Esophagus squamous epithelium (tissue), 5 donors: ENCODE data around the gene UPF1. TPM values are rescaled to one million over a fixed set of nuclear protein-coding genes. Genes with fewer than 3 reads are reported as not detected.

Source experiments
- DNase-seq: peaks from one replicate; lab custom pipeline; 2025; lab: John Stamatoyannopoulos, UW
- H3K27ac ChIP-seq, 4 donors: fragments of 200-600 bp; sonication (generic); one replicate each; pipeline ENCODE4 v1.5.1; 2016 to 2019; ENCODE audit warnings: mild to moderate bottlenecking in 1 of 4
- H3K27me3 ChIP-seq, 4 donors: fragments of 200-600 bp; sonication (generic); 1 replicate in 3 of 4; 2 replicates in 1 of 4; pipeline versions ENCODE4 v1.5.1 to v1.6.0; 2017 to 2021; ENCODE audit warnings: antibody characterized with exemption in 1 of 4
- H3K36me3 ChIP-seq, 3 donors: fragments of 200-600 bp; sonication (generic); one replicate each; pipeline ENCODE4 v1.5.1; 2016 to 2019
- H3K4me1 ChIP-seq, 3 donors: fragments of 200-600 bp; sonication (generic); one replicate each; pipeline ENCODE4 v1.5.1; 2017 to 2019
- H3K4me3 ChIP-seq, 4 donors: fragments of 200-600 bp; sonication (generic); 1 replicate in 3 of 4; 2 replicates in 1 of 4; pipeline ENCODE4 v1.5.1; 2016 to 2019; ENCODE audit warnings: mild to moderate bottlenecking in 2 of 4, moderate library complexity in 1 of 4
- H3K9me3 ChIP-seq, 3 donors: fragments of 200-600 bp; sonication (generic); one replicate each; pipeline ENCODE4 v1.5.1; 2016 to 2019
- CTCF ChIP-seq, 6 experiments: fragments of 450-650 bp in 4 of 6; fragments of 200-600 bp in 2 of 6; sonication (generic) in 2 of 6; IDR thresholded peaks; one replicate each; pipeline ENCODE4 v1.5.1; 2016 to 2019; ENCODE audit warnings: antibody characterized with exemption in 6 of 6, mild to moderate bottlenecking in 4 of 6, moderate library complexity in 4 of 6
- POLR2A ChIP-seq, 4 donors: fragments of 450-650 bp; IDR thresholded peaks; one replicate each; pipeline ENCODE4 v1.6.1; 2017; ENCODE audit warnings: antibody characterized with exemption in 4 of 4, mild to moderate bottlenecking in 4 of 4, moderate library complexity in 3 of 4
- WGBS, 2 donors: methylation state at CpG; one replicate each; pipeline ENCODE4 v1.1.5; 2018; 5-methylcytosine and 5-hydroxymethylcytosine counted together
- intact Hi-C: fragments of 100-400 bp; cut with DNase I; formaldehyde crosslinking; loops from one replicate; pipeline ENCODE4 v1.15.0; 2022
- total RNA-seq, 4 donors: library from RNA; depleted of rRNA; stranded (reverse); fragments of >200 nt; gene quantifications; one replicate each; pipeline ENCODE4 v1.1.0, GENCODE V29; 2016
- donor health status: DM: yes; HTN: yes; CAD: no.

UPF1 gene
- total RNA-seq, 4 donors from 2014 or later, result 31.6 to 69.7 (median 55.6) TPM

GRCh38 chr19:18883526-18884304 is 52.0 kb downstream of the UPF1 start:
- intact Hi-C loops, result no loop called here
- no peak for DNase-seq
- peaks cover 0 to 5% (median 0%) of the 10 kb centered on the region in 3 donors for H3K4me1 ChIP-seq
- H3K27ac ChIP-seq, result no peak overlapping the region
- TF ChIP-seq POLR2A (IDR thresholded peaks at IDR 0.05) (no peak), CTCF (IDR thresholded peaks at IDR 0.05) (no peak)
- H3K9me3 ChIP-seq, result no peaks in the 10 kb centered on the region
- no peak overlapping the region for H3K4me3 ChIP-seq
- H3K36me3 ChIP-seq, result no peaks in the 10 kb centered on the region
- WGBS, 2 donors, result 61 to 74% methylated on average over 18 to 23 of the region's 30 CpGs
- no peaks in the 10 kb centered on the region for H3K27me3 ChIP-seq

DNA sequence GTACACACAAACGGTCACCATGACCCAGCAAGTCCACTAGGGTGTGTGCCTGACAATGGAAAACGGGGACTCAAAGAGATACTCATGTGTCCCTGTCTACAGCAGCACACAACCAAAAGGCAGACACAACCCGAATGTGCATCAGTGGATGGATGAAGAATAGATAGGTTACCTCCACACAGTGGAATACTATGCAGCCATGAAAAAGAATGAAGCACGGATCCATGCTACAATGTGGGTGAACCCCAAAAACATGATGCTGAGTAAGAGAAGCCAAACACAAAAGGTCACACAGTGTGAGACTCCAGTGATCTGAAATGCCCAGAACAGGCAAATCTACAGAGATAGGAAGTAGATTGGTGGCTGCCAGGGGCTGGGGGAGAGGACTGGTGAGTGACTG is 55.2 kb downstream of the UPF1 start:
- Histone ChIP-seq H3K27me3 (peaks cover 0 to 3% (median 0%) of the 10 kb centered on the region in 4 donors), H3K9me3 (no peaks in the 10 kb centered on the region), H3K27ac (no peak overlapping the region), H3K4me3 (no peak overlapping the region), H3K4me1 (peaks cover 0 to 5% (median 0%) of the 10 kb centered on the region in 3 donors), H3K36me3 (no peaks in the 10 kb centered on the region)
- no peak for DNase-seq
- TF ChIP-seq POLR2A (IDR thresholded peaks at IDR 0.05) (no peak), CTCF (IDR thresholded peaks at IDR 0.05) (no peak)
- WGBS, 2 donors, result 88 to 89% methylated on average over 3 of the region's 4 CpGs
- intact Hi-C loops, result no loop called here

GRCh38 chr19:18889949-18890745 is 58.4 kb downstream of the UPF1 start:
- TF ChIP-seq CTCF (IDR thresholded peaks at IDR 0.05) (no peak), POLR2A (IDR thresholded peaks at IDR 0.05) (no peak)

DNA sequence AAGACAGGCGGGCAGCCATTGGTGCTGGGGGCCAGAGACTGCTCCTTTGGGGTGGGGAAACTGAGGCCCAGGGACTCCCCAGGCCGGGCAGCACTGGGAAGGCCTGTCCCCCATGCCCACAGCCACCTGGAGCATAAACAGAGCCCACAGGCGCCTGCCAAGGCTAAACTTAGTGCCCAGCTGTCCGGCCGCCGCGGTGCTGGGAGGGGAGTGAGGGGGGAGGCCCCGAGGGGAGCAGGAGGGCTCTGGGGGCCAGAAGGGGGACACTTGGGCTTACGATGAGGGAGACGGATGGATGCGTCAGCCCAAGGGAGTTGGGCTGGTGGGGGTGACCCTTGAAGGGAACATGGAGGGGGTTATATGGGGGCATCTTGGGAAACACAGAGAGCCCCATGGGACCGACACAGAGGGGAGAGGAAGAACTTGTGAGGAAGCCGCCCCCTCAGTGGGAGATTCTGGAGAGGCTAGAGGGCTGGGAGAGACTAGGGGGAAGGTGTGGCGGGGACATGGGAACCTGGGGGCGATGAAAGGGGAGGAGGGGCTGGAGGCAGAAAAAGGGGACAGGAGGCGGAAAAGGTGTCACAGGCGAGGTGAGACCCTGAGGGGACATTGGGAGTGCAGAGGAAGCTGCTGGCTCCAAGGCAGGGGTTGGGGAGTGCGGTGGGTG is 62.0 kb downstream of the UPF1 start:
- Histone ChIP-seq H3K27ac (no peak overlapping the region), H3K9me3 (no peaks in the 10 kb centered on the region), H3K36me3 (peaks cover 0 to 5% (median under 1%) of the 10 kb centered on the region in 3 donors), H3K27me3 (peaks cover 7 to 59% (median 14%) of the 10 kb centered on the region in 4 donors), H3K4me3 (no peak overlapping the region), H3K4me1 (peaks cover 10 to 32% (median 21%) of the 10 kb centered on the region in 3 donors)
- 42 to 51% methylated on average over 11 to 16 of the region's 18 CpGs for WGBS, 2 donors
- no peak for DNase-seq
- intact Hi-C loops, result no loop called here
- TF ChIP-seq CTCF (IDR thresholded peaks at IDR 0.05) (no peak), POLR2A (IDR thresholded peaks at IDR 0.05) (no peak)

More at GRCh38 chr19:18889949-18890745, 58.4 kb downstream of the UPF1 start:
- peaks cover 1 to 35% (median 12%) of the 10 kb centered on the region in 4 donors for H3K27me3 ChIP-seq
- 59 to 75% methylated on average over 9 to 10 of the region's 10 CpGs for WGBS, 2 donors
- intact Hi-C loops, result no loop called here
- H3K4me1 ChIP-seq, result peaks cover 5 to 16% (median 5%) of the 10 kb centered on the region in 3 donors
- DNase-seq, result no peak
- H3K4me3 ChIP-seq, result no peak overlapping the region
- H3K9me3 ChIP-seq, result no peaks in the 10 kb centered on the region
- no peaks in the 10 kb centered on the region for H3K36me3 ChIP-seq
- H3K27ac ChIP-seq, result no peak overlapping the region
